GM18505 (cell line): Measurements from ENCODE around the gene ZRANB1.

Experiments
- ATAC-seq: cut with Tn5 transposase; IDR thresholded peaks from one replicate; pipeline ENCODE4 v1.9.1; 2021; ENCODE audit not compliant: unreplicated experiment
- POLR2A ChIP-seq: IDR thresholded peaks from 4 replicates; pipeline ENCODE4 v1.6.1; 2011; ENCODE audit warnings: borderline replicate concordance; ENCODE audit not compliant: insufficient read depth, insufficient read length; ENCODE audit errors: extremely low read depth

Gene ZRANB1

DNA sequence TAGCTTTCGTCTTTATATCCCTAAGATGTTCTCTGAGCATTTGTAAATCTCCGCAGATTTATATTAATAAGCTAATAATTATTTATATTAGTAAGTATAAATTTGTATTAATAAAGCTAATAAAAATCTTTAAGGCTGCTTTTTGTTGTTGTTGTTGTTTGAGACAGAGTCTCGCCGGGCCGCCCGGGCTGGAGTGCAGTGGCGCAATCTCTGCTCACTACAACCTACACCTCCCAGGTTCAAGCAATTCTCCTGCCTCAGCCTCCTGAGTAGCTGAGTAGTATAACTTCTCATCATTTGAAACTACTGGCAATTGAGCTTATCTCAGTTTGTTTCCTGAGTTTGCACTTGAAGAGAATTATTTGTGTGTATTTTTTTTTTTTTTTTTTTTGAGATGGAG is 5.1 kb upstream of the ZRANB1 start:
- no peak for ATAC-seq
- TF ChIP-seq POLR2A = no peak

DNA sequence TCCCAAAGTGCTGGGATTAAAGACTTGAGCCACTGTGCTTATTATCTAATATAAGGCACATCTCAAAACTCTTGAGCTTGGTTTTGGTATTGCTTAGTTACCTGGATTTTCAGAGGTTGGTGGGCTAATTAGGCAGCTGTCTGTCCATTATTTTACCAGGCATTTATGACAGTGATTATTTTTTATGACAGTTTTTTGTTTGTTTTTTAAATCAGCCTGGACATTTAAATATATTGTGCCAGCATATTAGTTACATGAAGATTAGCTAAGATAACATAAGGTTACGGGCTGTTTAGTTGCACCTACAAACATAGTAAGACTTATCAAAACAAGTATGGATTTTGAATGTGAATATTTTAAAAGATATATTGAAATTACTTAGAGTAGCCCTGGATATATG is 2.6 kb upstream of the ZRANB1 start:
- no peak for TF ChIP-seq POLR2A
- ATAC-seq = no peak

DNA sequence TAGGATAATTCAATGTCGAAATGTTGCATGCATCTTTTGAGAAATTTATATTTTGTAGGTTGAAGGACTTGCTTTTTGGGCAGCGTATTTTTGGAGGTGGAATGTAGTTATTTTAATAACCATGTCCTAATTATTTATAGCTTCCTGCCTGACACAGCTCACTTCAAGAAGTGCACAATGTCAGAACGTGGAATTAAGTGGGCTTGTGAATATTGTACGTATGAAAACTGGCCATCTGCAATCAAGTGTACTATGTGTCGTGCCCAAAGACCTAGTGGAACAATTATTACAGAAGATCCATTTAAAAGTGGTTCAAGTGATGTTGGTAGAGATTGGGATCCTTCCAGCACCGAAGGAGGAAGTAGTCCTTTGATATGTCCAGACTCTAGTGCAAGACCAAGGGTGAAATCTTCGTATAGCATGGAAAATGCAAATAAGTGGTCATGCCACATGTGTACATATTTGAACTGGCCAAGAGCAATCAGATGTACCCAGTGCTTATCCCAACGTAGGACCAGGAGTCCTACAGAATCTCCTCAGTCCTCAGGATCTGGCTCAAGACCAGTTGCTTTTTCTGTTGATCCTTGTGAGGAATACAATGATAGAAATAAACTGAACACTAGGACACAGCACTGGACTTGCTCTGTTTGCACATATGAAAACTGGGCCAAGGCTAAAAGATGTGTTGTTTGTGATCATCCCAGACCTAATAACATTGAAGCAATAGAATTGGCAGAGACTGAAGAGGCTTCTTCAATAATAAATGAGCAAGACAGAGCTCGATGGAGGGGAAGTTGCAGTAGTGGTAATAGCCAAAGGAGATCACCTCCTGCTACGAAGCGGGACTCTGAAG is 620 bp downstream of the ZRANB1 start:
- no peak for ATAC-seq

DNA sequence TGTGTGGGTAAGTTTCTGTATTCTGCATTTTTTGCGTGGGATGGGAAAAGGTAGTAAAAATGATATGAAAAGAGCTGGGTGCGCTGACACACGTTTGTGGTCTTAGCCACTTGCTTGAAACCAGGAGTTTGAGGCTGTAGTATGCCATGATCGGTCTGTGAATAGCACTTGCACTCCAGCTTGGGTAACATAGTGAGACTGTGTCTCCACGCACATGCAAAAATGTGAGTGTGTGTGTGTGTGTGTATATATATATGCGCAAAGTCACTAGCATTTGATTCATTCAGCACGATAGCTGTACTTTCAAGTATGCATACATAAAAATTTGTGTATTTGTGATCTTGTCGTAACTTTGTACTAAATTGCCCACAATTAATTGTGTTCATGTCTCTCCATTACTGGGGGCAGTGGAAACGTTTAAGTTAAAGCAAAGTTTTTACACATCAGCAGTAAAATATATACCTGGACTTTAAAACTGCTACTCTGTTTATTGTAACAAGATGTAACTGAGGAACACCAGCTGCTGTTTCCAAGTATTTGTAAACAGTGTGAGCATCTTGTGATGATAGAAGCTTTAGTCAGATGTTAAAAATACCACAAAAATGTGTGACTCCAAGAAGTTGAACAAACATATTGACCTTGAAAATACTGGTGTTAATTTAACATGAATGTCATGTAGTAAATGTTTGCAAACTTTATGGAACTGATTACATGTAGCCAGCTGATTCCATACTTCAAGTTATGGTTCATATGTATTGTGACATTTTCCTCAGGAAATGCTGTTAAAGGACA is 1.6 kb downstream of the ZRANB1 start:
- no peak for ATAC-seq
- no peak for TF ChIP-seq POLR2A

More for the DNA sequence above, 620 bp downstream of the ZRANB1 start:
- no peak for TF ChIP-seq POLR2A

DNA sequence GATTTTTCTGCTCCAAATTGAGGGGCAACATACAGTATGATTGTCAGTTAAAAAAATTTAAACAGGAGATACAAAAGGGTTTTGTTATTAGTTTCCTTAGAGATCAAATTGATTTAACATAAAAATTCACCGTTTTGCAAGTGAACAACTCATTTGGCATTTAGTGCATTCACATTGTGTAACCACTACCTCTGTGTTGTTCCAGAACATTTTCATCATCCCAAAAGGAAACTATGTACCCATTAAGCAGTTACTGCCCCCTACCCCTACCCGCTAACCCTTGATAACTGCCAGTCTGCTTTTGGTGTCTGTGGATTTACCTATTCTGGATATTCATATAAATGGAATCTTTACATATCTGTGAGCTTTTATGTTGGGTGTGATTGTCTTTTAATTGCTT is 3.1 kb downstream of the ZRANB1 start:
- TF ChIP-seq POLR2A = no peak
- ATAC-seq = no peak

DNA sequence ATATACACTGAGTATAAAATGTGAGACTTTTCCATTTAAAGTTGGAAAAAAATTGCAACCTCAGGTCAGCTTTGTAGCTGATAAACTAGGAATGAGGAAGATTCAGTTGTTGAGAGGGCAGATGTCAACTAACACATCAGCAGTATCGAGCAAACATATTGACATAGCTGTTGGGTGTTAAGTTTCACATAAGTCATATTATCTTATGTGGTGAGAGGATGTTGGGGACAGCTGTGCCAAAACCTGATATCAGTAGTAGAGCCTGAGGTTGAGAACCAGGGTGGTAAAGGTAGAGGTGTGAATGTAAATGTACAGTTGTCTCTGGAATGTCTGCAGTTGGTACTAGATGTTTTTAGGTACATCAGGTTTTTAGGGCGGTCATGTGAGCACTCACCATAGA is 5.0 kb downstream of the ZRANB1 start:
- TF ChIP-seq POLR2A = no peak
- ATAC-seq = no peak

DNA sequence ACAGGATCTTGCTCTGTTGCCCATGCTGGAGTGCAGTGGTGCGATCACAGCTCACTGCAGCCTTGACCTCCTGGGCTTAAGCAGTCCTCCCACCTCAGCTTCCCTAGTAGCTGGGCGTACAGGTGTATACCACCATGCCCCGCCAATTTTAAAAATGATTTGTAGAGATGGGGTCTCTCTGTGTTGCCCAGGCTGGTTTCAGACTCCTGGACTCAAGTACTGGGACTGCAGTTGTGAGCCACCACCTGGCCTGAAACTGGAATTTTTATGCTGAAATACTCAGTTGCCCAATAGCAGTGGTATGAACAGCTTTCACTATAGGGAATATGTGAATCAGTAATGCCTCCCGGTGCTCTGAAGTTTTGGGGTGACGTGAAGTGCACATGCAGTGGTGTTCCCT is 7.6 kb downstream of the ZRANB1 start:
- no peak for TF ChIP-seq POLR2A
- no peak for ATAC-seq

DNA sequence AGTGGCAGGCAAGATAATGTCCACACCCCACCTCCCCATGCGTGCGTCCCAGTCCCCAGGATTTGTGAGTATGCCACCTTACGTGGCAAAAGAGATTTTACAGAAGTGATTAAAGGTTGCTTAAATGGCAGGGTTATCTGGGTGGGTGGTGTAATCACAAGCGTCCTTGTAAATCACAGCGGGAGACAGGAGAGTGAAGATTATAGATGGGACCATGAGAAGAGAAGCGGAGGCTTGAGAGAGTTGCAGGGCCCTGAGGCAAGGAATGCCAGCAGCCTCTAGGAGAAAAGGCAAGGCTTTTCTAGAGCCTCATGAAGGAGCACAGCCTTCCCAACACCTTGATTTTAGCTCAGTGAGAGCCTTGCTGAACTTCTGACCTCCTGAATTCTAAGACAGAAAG is 10.2 kb downstream of the ZRANB1 start:
- ATAC-seq = no peak
- no peak for TF ChIP-seq POLR2A

DNA sequence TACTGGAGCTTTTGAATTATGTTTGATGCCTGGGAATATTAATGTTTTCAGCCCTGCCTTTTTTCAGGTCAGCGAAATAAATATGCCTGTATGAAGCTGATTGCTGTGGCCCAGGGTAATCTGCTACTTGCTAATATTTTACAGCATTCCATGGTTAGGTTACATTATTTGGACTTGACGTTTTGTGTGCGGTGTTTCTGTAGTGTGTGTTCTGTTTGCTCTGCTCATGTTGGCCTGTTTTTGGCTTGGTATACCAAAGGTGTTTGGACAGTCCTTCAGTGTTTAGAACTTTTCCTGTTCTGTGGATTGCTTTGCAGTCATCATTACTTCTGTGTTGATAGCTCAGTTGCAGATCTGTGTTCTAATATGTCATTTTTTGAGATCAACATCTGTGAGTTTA is 11.5 kb downstream of the ZRANB1 start:
- no peak for TF ChIP-seq POLR2A
- no peak for ATAC-seq

DNA sequence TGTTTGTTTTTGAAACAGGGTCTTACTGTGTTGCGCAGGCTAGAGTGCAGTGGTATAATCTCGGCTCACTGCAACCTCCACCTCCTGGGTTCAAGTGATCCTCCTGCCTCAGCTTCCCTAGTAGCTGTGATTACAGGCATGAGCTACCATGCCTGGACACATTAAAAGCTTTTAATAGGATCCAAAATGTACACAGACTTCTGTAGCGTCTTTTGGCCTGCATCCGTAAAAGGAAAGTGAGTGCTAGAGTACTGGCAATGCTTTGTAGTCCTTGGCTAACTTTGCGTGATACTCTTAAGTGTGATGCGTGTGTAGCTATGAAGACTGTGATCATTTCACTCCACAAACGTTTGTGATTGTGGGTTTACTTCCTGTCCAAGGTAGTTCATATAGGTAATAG is 13.3 kb downstream of the ZRANB1 start:
- no peak for ATAC-seq

DNA sequence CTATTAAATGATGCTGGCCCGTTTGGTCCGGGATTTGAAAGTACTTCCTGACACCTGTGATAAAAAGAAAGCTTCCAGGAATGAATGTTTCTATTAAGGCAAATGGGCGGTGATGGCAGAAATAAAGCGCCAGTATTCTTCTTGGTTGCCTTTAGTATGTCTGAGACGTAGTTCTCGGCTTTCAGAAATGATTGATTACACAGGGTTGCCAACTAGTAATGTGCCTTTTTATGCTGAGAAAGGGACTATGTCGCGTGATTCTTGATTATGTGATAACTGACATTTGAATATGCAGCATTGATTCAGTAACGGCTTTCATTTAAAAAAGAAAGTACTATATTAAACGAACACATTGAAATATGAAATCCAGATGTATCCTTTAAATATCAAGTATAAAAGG is 13.9 kb downstream of the ZRANB1 start:
- no peak for TF ChIP-seq POLR2A
- ATAC-seq = no peak

More for the DNA sequence above, 13.3 kb downstream of the ZRANB1 start:
- TF ChIP-seq POLR2A = no peak

DNA sequence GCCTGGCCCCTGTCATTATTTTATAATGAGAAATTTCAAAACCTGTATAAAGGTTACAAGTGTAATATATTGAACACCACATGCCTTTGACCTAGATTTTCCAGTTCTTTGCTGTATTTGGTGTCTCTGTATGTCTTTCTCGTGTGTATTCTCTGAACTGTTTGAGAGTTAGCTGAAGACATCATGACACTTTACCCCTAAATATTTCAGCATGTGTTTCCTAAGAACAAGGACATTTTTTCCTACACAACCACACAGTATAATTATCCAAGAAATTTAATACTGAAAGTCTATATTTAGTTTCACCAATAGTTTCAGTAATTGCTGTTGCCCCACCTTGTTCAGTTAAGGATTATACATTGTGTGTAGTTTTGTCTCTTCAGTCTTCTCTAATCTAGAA is 14.8 kb downstream of the ZRANB1 start:
- TF ChIP-seq POLR2A = no peak

DNA sequence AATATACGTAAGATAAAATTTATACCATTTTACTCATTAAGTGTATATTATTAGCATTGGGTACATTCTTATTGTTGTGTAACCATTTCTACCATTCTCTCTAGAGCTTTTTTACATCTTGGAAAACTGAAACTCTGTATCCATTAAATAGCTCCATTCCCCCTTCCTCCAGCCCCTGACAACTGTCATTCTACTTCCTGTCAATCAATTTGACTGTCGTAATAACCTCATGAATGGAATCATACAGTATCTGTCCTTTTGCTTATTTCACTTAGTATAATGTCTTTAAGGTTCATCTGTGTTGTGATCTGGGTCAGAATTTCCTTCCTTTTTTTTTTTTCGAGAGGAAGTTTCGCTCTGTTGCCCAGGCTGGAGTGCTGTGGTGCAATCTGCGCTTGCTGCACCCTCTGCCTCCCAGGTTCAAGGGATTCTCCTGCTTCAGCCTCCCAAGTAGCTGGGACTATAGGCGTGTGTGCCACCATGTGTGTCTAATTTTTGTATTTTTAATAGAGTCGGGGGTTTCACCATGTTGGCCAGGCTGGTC is 15.6 kb downstream of the ZRANB1 start:
- no peak for TF ChIP-seq POLR2A
- no peak for ATAC-seq

More for the DNA sequence above, 14.8 kb downstream of the ZRANB1 start:
- no peak for ATAC-seq
